IMR-90 (cell line): ENCODE measurements around the gene CD81. TPM values are rescaled to one million over a fixed set of nuclear protein-coding genes. Genes with fewer than 3 reads are reported as not detected.

Experiments used
- ATAC-seq: fragments of 200-7000 bp; cut with Tn5 transposase; 2 replicates; pipeline ENCODE4 v1.9.1; 2020; ENCODE audit warnings: low read depth, mild to moderate bottlenecking, moderate library complexity
- BruUV-seq: library from RNA; stranded (reverse); fragments of 400-500 nt; replicated peaks from 2 replicates; lab custom pipeline; 2021; lab: Mats Ljungman, UMichigan
- CTCF ChIA-PET: fragments of 300-600 bp; formaldehyde crosslinking; extraction: SDS; loops from one replicate; lab custom pipeline; 2021; ENCODE audit warnings: antibody characterized with exemption; lab: Yijun Ruan, JAX
- POLR2A ChIA-PET: fragments of 300-600 bp; sonication (Branson Sonifier 250); formaldehyde crosslinking; loops from one replicate; lab custom pipeline; 2022; ENCODE audit warnings: antibody characterized with exemption; ENCODE audit not compliant: unreplicated experiment; lab: Charles Lee
- DNase-seq: peaks from one replicate; pipeline ENCODE4 v3.0.0; 2013
- H2AFZ ChIP-seq: replicated peaks from 2 replicates; pipeline ENCODE3; 2013; ENCODE audit warnings: low read length, mild to moderate bottlenecking; ENCODE audit not compliant: poor library complexity
- H2AK5ac ChIP-seq: 2 replicates; pipeline ENCODE4 v1.6.1; 2013; ENCODE audit warnings: low read depth, low read length, inconsistent platforms
- H2AK9ac ChIP-seq: replicated peaks from 2 replicates; pipeline ENCODE3; 2013; ENCODE audit warnings: mild to moderate bottlenecking, low read depth, low read length, moderate library complexity; ENCODE audit not compliant: poor library complexity
- H2BK120ac ChIP-seq: 2 replicates; pipeline ENCODE4 v1.6.1; 2013; ENCODE audit warnings: low read depth, low read length, inconsistent platforms
- H2BK15ac ChIP-seq: 3 replicates; pipeline ENCODE4 v1.6.1; 2013; ENCODE audit warnings: low read depth, low read length, inconsistent platforms
- H2BK20ac ChIP-seq: 2 replicates; pipeline ENCODE4 v1.6.1; 2013; ENCODE audit warnings: low read depth, mild to moderate bottlenecking, inconsistent platforms, low read length, moderate library complexity
- H2BK5ac ChIP-seq: 2 replicates; pipeline ENCODE4 v1.6.1; 2013; ENCODE audit warnings: mild to moderate bottlenecking, low read depth, low read length, inconsistent platforms; ENCODE audit not compliant: poor library complexity, severe bottlenecking
- H3K14ac ChIP-seq: replicated peaks from 2 replicates; pipeline ENCODE4 v1.6.1; 2013; ENCODE audit warnings: low read depth, low read length, inconsistent platforms
- H3K18ac ChIP-seq: 2 replicates; pipeline ENCODE4 v1.6.1; 2013; ENCODE audit warnings: low read depth, low read length, control low read depth
- H3K23ac ChIP-seq: 2 replicates; pipeline ENCODE4 v1.6.1; 2013; ENCODE audit warnings: low read depth, low read length, inconsistent platforms
- H3K27ac ChIP-seq: 2 replicates; pipeline ENCODE4 v1.5.1; 2013; ENCODE audit warnings: mild to moderate bottlenecking, control low read depth, low read length; ENCODE audit not compliant: insufficient read depth
- H3K27me3 ChIP-seq: 2 replicates; pipeline ENCODE4 v1.6.1; 2013; ENCODE audit warnings: low read length; ENCODE audit not compliant: control insufficient read depth, insufficient read depth
- H3K36me3 ChIP-seq: 2 replicates; pipeline ENCODE4 v1.6.1; 2013; ENCODE audit warnings: low read length, mixed read lengths; ENCODE audit not compliant: control insufficient read depth, insufficient read depth
- H3K4ac ChIP-seq: 2 replicates; pipeline ENCODE4 v1.6.1; 2013; ENCODE audit warnings: low read depth, low read length, inconsistent platforms
- H3K4me1 ChIP-seq: 2 replicates; pipeline ENCODE4 v1.6.1; 2013; ENCODE audit warnings: low read length, mixed read lengths; ENCODE audit not compliant: control insufficient read depth, insufficient read depth
- H3K4me2 ChIP-seq: 2 replicates; pipeline ENCODE4 v1.6.1; 2013; ENCODE audit warnings: low read depth, mild to moderate bottlenecking, control low read depth, low read length, moderate library complexity
- H3K4me3 ChIP-seq: 2 replicates; pipeline ENCODE4 v1.5.1; 2013; ENCODE audit warnings: low read depth, mild to moderate bottlenecking, control low read depth, low read length, moderate library complexity; ENCODE audit not compliant: insufficient read depth
- H3K56ac ChIP-seq: 2 replicates; pipeline ENCODE4 v1.6.1; 2013; ENCODE audit warnings: low read length, inconsistent platforms; ENCODE audit not compliant: insufficient read depth; ENCODE audit errors: extremely low read depth
- H3K79me1 ChIP-seq, 2 experiments: 2 replicates each; pipeline ENCODE4 v1.6.1; 2013; ENCODE audit warnings: low read length in 2 of 2, inconsistent platforms in 1 of 2, low read depth in 1 of 2
- H3K9ac ChIP-seq: 2 replicates; pipeline ENCODE4 v1.6.1; 2013; ENCODE audit warnings: low read depth, low read length, control low read depth
- H3K9me1 ChIP-seq: 2 replicates; pipeline ENCODE4 v1.6.1; 2013; ENCODE audit warnings: low read length, inconsistent platforms; ENCODE audit not compliant: insufficient read depth
- H3K9me3 ChIP-seq: 2 replicates; pipeline ENCODE4 v1.6.1; 2013; ENCODE audit warnings: low read length; ENCODE audit not compliant: control insufficient read depth, insufficient read depth
- H4K20me1 ChIP-seq: 2 replicates; pipeline ENCODE4 v1.6.1; 2013; ENCODE audit warnings: low read length, inconsistent platforms; ENCODE audit not compliant: insufficient read depth
- H4K5ac ChIP-seq: 2 replicates; pipeline ENCODE4 v1.6.1; 2013; ENCODE audit warnings: mild to moderate bottlenecking, low read depth, low read length, control low read depth
- H4K8ac ChIP-seq, 2 experiments: 2 replicates each; pipeline ENCODE4 v1.6.1; 2013; ENCODE audit warnings: low read depth in 2 of 2, low read length in 2 of 2, control low read depth in 1 of 2, inconsistent platforms in 1 of 2
- H4K91ac ChIP-seq: 2 replicates; pipeline ENCODE4 v1.6.1; 2013; ENCODE audit warnings: low read depth, low read length, inconsistent platforms; ENCODE audit not compliant: insufficient read depth
- BHLHE40 ChIP-seq: fragments of 150-350 bp; IDR thresholded peaks from 2 replicates; pipeline ENCODE4 v1.6.1; 2016; ENCODE audit warnings: mild to moderate bottlenecking, low read depth, low read length
- CEBPB ChIP-seq: IDR thresholded peaks from 2 replicates; pipeline ENCODE4 v1.6.1; 2012; ENCODE audit warnings: low read depth, low read length, improper control_type of control experiment
- CHD1 ChIP-seq: IDR thresholded peaks from 2 replicates; pipeline ENCODE4 v1.6.1; 2012; ENCODE audit warnings: low read depth, low read length, improper control_type of control experiment
- CTCF ChIP-seq: conservative IDR thresholded peaks from 2 replicates; pipeline ENCODE4 v1.5.1; 2012; ENCODE audit warnings: mild to moderate bottlenecking, low read depth, low read length, improper control_type of control experiment
- ELK1 ChIP-seq: fragments of 150-350 bp; IDR thresholded peaks from 2 replicates; pipeline ENCODE4 v1.6.1; 2016; ENCODE audit warnings: low read depth, mild to moderate bottlenecking, low read length, moderate library complexity, borderline replicate concordance
- FOS ChIP-seq: fragments of 150-350 bp; IDR thresholded peaks from 2 replicates; pipeline ENCODE4 v1.6.1; 2016; ENCODE audit warnings: low read depth, low read length
- MAFK ChIP-seq: IDR thresholded peaks from 2 replicates; pipeline ENCODE4 v1.6.1; 2012; ENCODE audit warnings: low read depth, low read length, improper control_type of control experiment
- MAZ ChIP-seq: IDR thresholded peaks from 2 replicates; pipeline ENCODE4 v1.6.1; 2012; ENCODE audit warnings: low read depth, mild to moderate bottlenecking, low read length, improper control_type of control experiment, moderate library complexity, borderline replicate concordance
- MXI1 ChIP-seq: IDR thresholded peaks from 2 replicates; pipeline ENCODE4 v1.6.1; 2012; ENCODE audit warnings: low read depth, mild to moderate bottlenecking, low read length, moderate library complexity, borderline replicate concordance
- NFE2L2 ChIP-seq: fragments of 150-350 bp; IDR thresholded peaks from 2 replicates; pipeline ENCODE4 v1.6.1; 2016; ENCODE audit warnings: low read depth, mild to moderate bottlenecking, low read length
- POLR2A ChIP-seq: IDR thresholded peaks from 2 replicates; pipeline ENCODE4 v1.6.1; 2012; ENCODE audit warnings: mild to moderate bottlenecking, low read depth, low read length
- RAD21 ChIP-seq: IDR thresholded peaks from 2 replicates; pipeline ENCODE4 v1.6.1; 2012; ENCODE audit warnings: low read length, improper control_type of control experiment
- RCOR1 ChIP-seq: IDR thresholded peaks from 2 replicates; pipeline ENCODE4 v1.6.1; 2012; ENCODE audit warnings: mild to moderate bottlenecking, low read length, improper control_type of control experiment; ENCODE audit not compliant: insufficient replicate concordance
- RFX5 ChIP-seq: IDR thresholded peaks from 2 replicates; pipeline ENCODE4 v1.8.0; 2012; ENCODE audit warnings: low read depth, mild to moderate bottlenecking, low read length, moderate library complexity
- SMC3 ChIP-seq: fragments of 150-350 bp; IDR thresholded peaks from 2 replicates; pipeline ENCODE4 v1.6.1; 2016; ENCODE audit warnings: low read depth, mild to moderate bottlenecking, antibody characterized with exemption, low read length, moderate library complexity
- USF2 ChIP-seq: fragments of 150-350 bp; IDR thresholded peaks from 2 replicates; pipeline ENCODE4 v1.6.1; 2017; ENCODE audit warnings: mild to moderate bottlenecking, antibody characterized with exemption, low read length, low read depth
- WGBS, 2 experiments: methylation state at CpG; one replicate each; pipeline versions ENCODE4 v1.1.5 to v1.1.7; 2013; ENCODE audit warnings: missing lambda C conversion rate in 2 of 2; ENCODE audit not compliant: insufficient read length in 1 of 2; ENCODE audit errors: extremely low coverage in 2 of 2; 5-methylcytosine and 5-hydroxymethylcytosine counted together
- dilution Hi-C: fragments of 300-500 bp; cut with HindIII; formaldehyde crosslinking; loops from one replicate; pipeline ENCODE4 v1.14.3; 2018; ENCODE audit warnings: low sequenced_read_pairs; ENCODE audit not compliant: unreplicated experiment
- in situ Hi-C: fragments of 300-500 bp; cut with MboI; formaldehyde crosslinking; loops from 3 replicates; pipeline ENCODE4 v1.14.3; 2019; ENCODE audit warnings: low sequenced_read_pairs, inconsistent platforms, mixed read lengths
- intact Hi-C: fragments of 100-400 bp; cut with micrococcal nuclease; formaldehyde crosslinking; loops from 2 replicates; pipeline ENCODE4 v1.10.0; 2022
- polyA plus RNA-seq, 3 experiments: library from polyadenylated mRNA; depleted of rRNA; stranded (reverse); fragments of >200 nt; gene quantifications; 2 replicates each; pipeline ENCODE4 v1.2.3, GENCODE V29; 2012; ENCODE audit warnings: low replicate concordance in 1 of 3
- total RNA-seq: library from RNA; depleted of rRNA; stranded (reverse); fragments of >200 nt; gene quantifications from 2 replicates; pipeline ENCODE4 v1.2.3, GENCODE V29; 2012

CD81 gene
- total and polyA plus RNA-seq, 2 of the 4 experiments (the other 2 are of a cell fraction): 159 to 689 TPM

GRCh38 chr11:2380807-2381350 is 3.8 kb downstream of the CD81 start:
- Histone ChIP-seq H3K9me3 (no peaks in the 10 kb centered on the region), H2BK20ac (no peak overlapping the region), H4K5ac (no peak overlapping the region), H3K4ac (no peak overlapping the region), H3K23ac (no peak overlapping the region), H3K27ac (no peak overlapping the region), H4K91ac (no peak overlapping the region), H2BK120ac (no peak overlapping the region), H2BK15ac (no peak overlapping the region), H2AK9ac (no peak overlapping the region), H3K4me3 (no peak overlapping the region), H2AK5ac (no peak overlapping the region), H3K4me1 (peaks cover 36% of the 10 kb centered on the region), H4K8ac (no peak overlapping the region), H3K36me3 (peaks cover 14% of the 10 kb centered on the region; the same call in 1 of the 2 replicates), H3K56ac (no peak overlapping the region), H2AFZ (no peak overlapping the region), H3K4me2 (no peak overlapping the region; the same call in 1 of the 2 replicates), H3K9me1 (peaks cover 13% of the 10 kb centered on the region; the same call in 1 of the 2 replicates), H3K27me3 (no peaks in the 10 kb centered on the region), H2BK5ac (no peak overlapping the region), H3K18ac (no peak overlapping the region), H3K14ac (no peak overlapping the region), H3K79me1 (peaks cover 0 to 72% of the 10 kb centered on the region in 2 experiments; a peak in 2 of 4 replicates), H3K9ac (no peak overlapping the region), H4K20me1 (peaks cover 86% of the 10 kb centered on the region)
- TF ChIP-seq RCOR1 (no peak), CEBPB (no peak), USF2 (no peak), MAFK (no peak), FOS (no peak), RAD21 (no peak), SMC3 (no peak), ELK1 (no peak), CTCF (no peak), NFE2L2 (no peak), POLR2A (no peak), CHD1 (no peak), MAZ (no peak), RFX5 (no peak), MXI1 (no peak), BHLHE40 (no peak)
- no peak for DNase-seq
- 86% methylated on average over 5 of the region's 20 CpGs; no CpG with 5 or more reads in 1 of the 2 experiments for WGBS, 2 experiments
- dilution Hi-C loops (no loop called here), intact Hi-C loops (no loop called here), in situ Hi-C loops (no loop called here)
- no TSS peak for BruUV-seq
- ChIA-PET CTCF (no interaction called here), POLR2A (no interaction called here)
- no peak for ATAC-seq
